HTR-8/SVneo (cell line): ENCODE results near the gene NHS.

Source experiments
- DNase-seq: peaks from one replicate; pipeline ENCODE4 v3.0.0; 2011; ENCODE audit warnings: low spot score, mixed read lengths; ENCODE audit not compliant: insufficient read length
- FAIRE-seq: peaks from 2 replicates; lab custom pipeline; 2011; peaks lifted over from hg19 to GRCh38; lab: Jason Lieb, UNC

The NHS gene

GRCh38 chrX:17531500-17531899 is 156.5 kb downstream of the NHS start:
- DNase-seq = no peak
- no peak for FAIRE-seq

GRCh38 chrX:17535229-17535628 is 160.2 kb downstream of the NHS start:
- FAIRE-seq (peak; percentile 36), DNase-seq (peak; percentile 15)

DNA sequence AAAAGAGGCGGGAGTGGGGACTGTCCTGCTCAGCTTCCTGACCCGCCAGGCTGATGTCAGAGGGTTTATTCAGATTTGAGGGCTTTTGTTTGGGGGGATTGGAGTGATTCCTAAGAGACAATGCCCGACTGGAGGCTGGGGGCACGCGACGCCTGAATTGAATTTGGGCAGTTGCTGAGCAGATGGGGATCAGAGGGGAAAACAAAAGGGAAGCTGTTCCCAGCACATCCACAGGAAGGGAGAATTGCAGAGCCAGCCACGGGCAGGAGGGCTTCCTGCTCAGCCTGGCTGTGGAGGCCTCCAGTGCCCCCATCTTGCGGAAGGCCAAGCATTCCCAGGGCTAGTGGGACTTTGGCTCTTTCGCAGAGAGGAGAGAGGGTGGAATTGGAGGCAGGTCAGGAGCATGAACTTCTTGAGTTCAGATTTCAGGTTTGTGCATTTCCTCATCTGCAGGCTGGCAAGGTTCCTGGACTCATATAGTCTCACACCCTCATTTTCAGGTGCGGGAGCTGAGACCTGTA is 162.8 kb downstream of the NHS start:
- FAIRE-seq (no peak), DNase-seq (no peak)

GRCh38 chrX:17542123-17542522 is 167.1 kb downstream of the NHS start:
- FAIRE-seq (no peak), DNase-seq (no peak)

DNA sequence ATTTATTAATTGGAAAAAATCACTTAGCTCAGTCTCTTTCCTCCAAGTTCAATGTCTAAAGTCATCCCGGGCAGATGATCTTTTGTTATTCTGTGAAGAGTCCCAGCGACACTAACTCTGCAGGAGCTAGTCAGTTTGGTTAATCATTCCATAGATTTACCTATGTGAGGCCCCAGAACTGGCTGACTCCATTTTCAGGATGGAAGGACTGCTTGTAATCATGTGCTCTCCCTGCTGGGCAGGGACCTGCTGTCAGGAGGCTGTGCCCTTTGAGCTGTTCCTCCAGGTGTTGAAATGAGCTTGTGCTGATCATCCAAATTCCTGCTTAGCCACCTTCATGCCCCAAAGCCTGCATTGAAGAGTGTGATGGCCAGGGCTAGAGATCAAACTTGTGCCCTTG is 169.8 kb downstream of the NHS start:
- no peak for DNase-seq
- FAIRE-seq = no peak

DNA sequence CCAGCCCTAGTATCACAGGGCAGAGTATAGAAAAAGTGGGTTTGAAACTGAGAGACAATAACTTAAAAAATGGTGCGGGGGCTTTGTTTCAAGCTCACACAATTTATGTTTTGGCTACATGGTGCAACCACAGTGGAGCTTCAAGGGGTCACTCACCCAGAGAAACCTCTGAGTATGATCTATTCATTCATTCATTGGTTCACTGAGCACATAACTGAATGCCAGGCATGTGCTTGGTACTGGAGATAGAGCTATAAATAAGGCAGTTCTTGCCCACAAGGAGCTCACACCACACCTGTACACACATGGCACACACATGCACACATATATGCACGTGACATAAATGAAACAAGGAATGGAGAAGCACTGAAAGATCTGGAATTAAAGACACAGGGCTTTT is 171.4 kb downstream of the NHS start:
- FAIRE-seq (no peak), DNase-seq (no peak)

DNA sequence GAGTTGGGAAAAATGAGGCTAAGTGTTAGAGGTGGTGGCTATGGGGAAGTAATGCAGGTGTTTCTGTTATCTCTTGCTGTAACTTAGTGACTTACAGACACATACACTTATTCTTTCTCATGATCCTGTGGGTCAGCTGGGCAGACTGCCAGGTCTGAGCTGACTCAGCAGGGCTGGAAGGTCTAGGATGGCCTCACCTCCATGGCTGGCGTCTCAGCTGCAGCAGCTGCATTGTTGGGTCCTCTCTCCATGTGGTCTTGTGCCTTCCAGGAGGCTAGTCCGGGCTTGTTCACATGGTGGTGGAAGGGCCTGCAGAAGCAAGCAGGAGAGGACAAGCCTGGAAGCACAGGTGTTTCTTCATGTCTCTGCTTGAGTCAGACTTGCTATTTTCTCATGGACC is 172.7 kb downstream of the NHS start:
- FAIRE-seq (peak; percentile 44), DNase-seq (peak; percentile 60)

DNA sequence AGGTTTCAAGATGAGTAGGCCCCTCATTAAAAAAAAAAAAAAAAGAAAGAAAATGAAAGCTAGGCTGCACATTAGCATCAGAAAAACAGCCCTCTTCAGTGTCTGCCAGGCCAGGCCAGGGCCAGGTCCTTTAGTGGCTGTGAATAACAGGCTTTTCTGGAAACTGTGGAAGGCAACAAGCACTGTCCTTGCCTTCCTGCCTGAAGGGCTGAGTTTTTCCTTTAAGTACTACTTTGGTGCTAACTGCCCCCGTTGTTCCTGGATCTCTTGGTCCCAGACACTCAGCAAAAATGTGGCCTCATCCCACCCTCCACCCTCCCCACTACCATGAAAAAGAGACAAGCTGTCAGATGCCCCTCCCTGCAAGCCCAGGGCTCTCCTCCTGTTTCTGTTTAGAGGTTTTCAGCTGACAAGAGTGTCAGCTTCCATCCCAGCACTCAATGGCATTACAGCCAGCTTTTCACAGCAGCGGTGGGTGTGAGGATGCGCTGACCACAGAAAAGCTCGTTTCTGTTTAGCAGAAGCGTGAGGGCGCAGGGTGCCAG is 174.2 kb downstream of the NHS start:
- DNase-seq = no peak
- FAIRE-seq = no peak

DNA sequence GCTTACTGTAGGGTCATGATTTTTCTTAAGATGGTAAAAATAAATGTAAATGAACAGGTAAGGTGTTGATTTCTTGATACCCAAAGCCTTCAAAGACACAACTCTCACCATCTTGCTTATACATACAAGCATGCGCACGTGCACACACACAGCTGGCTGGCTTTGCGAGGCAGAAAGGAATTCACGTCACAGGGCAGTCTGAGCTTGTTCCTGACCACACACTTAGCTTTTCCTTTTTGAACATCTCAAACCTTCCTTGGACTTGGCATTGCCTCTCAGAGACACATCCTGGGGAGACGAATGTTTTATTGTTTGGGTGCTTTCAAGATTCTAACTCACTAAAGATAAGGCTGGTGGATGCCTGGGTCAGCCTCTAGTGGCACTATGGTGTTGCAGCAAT is 175.0 kb downstream of the NHS start:
- DNase-seq (no peak), FAIRE-seq (no peak)

GRCh38 chrX:17552044-17552650 is 177.1 kb downstream of the NHS start:
- DNase-seq (no peak), FAIRE-seq (no peak)

GRCh38 chrX:17553469-17553868 is 178.5 kb downstream of the NHS start:
- DNase-seq (peak; percentile 10), FAIRE-seq (no peak)

- no peak for DNase-seq
- FAIRE-seq = no peak
Observed at GRCh38 chrX:17553961-17554482, 179.0 kb downstream of the NHS start.

- DNase-seq (no peak), FAIRE-seq (no peak)
Observed at GRCh38 chrX:17554914-17555313, 179.9 kb downstream of the NHS start.

DNA sequence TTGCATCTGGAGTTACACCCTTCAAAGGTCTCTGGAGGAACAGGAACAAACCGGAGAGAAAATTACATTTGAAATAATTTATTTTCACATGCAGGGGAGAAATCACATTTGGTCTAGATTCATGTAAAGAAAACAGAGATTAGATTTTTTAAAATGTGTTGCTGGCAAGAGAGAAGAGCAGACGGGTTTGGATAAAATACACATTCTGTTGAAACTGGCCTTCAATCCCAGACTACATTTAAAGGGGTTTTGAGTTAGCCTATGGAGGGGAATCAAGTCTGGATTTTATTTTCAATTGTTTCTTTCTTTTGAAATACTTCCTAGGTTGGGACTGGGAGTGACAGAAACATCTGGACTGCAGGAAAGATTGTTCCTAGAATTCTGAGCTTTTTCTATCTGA is 180.8 kb downstream of the NHS start:
- FAIRE-seq = no peak

DNA sequence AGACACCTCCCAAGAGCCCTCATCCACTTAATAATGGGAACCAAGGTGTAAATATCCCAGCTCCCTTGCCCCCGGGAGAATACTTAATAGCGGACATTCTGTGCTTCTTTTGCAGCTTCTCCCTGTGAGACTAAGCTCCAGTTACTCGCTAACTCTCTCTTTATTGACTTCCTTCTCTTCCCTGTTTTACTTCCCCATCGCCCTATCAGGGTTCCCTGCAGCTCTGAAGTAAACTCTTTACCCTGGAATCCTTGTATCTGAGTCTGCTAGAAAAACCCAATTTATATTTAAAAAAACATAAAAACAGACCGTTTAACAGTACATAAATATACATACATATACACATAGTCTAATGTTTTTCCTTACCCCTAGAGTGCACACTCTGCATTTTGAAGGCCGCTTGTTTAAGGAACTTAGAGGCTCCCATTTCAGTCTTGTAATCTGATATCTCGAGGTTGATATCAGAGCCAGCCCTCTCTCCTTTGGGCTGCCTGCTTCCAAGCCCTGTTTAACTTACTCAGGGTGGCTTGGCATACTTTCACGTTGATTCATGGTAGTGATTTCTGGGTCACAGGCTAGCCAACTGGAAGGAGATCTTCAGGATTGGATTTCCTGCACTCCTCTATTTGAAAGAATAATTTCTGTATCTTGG is 184.9 kb downstream of the NHS start:
- FAIRE-seq (no peak), DNase-seq (peak; percentile 59)

More for the DNA sequence above, 180.8 kb downstream of the NHS start:
- DNase-seq = no peak

GRCh38 chrX:17560385-17560784 is 185.4 kb downstream of the NHS start:
- DNase-seq = no peak

DNA sequence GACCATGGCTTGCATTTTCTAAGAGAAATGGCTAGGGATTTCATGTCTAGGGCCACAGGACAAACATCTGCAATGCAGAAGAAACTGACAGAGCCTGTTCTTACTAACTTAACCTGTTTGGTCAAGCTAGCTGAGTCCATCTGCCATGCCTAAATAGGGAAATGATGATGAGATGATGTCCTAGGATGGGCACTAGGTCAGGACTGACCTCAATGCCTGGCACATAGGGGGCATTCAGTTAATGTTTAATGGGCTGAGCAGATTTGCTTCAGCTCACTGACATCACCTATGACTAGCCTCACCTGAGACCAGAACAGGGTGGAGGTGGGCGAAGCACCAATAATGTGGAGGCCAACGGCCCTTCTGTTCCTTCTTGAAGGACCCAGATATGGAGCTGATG is 188.1 kb downstream of the NHS start:
- FAIRE-seq (no peak), DNase-seq (no peak)

More at GRCh38 chrX:17560385-17560784, 185.4 kb downstream of the NHS start:
- no peak for FAIRE-seq

- DNase-seq (no peak), FAIRE-seq (no peak)
Observed at GRCh38 chrX:17563515-17563914, 188.5 kb downstream of the NHS start.

DNA sequence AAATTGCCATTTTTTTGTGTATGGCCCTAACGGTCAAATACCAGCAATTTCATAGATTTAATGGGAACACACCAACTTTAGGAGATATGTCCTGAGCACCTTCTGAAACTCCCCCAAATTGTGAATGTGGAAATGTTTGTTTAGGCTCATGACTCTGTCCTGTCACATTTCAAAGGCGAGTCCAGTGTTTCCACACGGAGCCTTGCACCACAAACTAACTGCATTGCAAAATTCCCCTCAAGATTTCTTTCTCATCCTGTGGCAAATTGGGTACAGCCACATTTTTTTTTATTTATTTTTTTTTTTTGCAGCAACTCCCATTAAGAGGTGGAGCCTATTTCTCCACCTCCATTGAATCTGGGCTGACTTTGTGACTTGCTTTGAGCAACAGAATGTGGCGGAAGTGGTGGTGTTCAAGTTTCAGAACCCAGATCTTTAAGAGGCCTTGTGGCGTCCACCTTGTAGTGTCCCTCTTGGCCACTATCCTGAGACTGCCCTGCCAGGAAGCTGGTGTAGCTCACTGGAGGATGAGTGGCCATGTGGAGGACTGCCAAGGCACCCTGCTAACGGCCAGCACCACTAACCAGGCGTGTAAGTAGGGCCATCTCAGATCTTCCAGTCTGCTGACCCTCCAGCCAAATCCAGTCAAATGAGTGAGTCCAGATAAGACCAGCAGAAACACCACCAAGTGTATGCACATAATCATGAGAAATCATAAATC is 189.8 kb downstream of the NHS start:
- no peak for FAIRE-seq
- no peak for DNase-seq

GRCh38 chrX:17566740-17567139 is 191.7 kb downstream of the NHS start:
- FAIRE-seq = no peak
- no peak for DNase-seq

GRCh38 chrX:17567187-17567586 is 192.2 kb downstream of the NHS start:
- FAIRE-seq (no peak), DNase-seq (no peak)
